A673 (cell line): ENCODE measurements around the gene TTC7B.

Experiments
- EZH2 ChIP-seq: fragments of 200-600 bp; sonication (generic); IDR thresholded peaks from 2 replicates; pipeline ENCODE4 v1.6.1; 2017; ENCODE audit warnings: borderline replicate concordance, low read depth, mild to moderate bottlenecking, mixed read lengths, antibody characterized with exemption, low read length; ENCODE audit not compliant: poor library complexity, severe bottlenecking
- TF ChIP-seq, protein P1 (sequence below): fragments of 300-800, 200-600 bp; sonication (generic); conservative IDR thresholded peaks from 2 replicates; pipeline ENCODE4 v1.5.1; 2017; ENCODE audit warnings: low read depth, mild to moderate bottlenecking, antibody characterized with exemption, low read length, moderate library complexity, mixed read lengths

DNA sequence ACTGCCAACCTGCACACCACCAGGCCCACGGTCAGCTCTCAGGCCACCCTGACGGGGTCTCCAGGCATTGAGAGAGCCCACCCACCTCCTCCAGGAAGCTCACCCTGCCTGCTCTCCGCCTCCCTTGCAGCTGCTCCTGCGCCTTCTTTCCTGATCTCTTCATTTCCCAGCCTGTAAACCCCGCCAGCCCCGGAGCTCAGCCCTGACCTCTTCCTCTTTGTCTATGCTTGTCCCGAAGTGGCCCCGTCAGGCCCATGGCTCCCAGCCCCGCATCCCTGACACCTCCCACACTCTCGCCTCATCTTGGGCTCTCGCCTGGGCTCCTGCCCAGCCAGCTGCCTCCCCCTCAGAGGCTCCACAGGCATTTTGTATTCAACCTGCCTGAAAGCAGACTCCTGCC is 280.1 kb downstream of the TTC7B start:
- TF ChIP-seq, protein P1, sequence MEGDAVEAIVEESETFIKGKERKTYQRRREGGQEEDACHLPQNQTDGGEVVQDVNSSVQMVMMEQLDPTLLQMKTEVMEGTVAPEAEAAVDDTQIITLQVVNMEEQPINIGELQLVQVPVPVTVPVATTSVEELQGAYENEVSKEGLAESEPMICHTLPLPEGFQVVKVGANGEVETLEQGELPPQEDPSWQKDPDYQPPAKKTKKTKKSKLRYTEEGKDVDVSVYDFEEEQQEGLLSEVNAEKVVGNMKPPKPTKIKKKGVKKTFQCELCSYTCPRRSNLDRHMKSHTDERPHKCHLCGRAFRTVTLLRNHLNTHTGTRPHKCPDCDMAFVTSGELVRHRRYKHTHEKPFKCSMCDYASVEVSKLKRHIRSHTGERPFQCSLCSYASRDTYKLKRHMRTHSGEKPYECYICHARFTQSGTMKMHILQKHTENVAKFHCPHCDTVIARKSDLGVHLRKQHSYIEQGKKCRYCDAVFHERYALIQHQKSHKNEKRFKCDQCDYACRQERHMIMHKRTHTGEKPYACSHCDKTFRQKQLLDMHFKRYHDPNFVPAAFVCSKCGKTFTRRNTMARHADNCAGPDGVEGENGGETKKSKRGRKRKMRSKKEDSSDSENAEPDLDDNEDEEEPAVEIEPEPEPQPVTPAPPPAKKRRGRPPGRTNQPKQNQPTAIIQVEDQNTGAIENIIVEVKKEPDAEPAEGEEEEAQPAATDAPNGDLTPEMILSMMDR: no peak
- no peak for TF ChIP-seq EZH2
